Measurements from ENCODE around the gene AARS2.
"Not testable (repeated sequence)": the region's sequence is repeated elsewhere in the genome, so short reads cannot be mapped to it uniquely, and the experiment has no call there.

The AARS2 gene

DNA sequence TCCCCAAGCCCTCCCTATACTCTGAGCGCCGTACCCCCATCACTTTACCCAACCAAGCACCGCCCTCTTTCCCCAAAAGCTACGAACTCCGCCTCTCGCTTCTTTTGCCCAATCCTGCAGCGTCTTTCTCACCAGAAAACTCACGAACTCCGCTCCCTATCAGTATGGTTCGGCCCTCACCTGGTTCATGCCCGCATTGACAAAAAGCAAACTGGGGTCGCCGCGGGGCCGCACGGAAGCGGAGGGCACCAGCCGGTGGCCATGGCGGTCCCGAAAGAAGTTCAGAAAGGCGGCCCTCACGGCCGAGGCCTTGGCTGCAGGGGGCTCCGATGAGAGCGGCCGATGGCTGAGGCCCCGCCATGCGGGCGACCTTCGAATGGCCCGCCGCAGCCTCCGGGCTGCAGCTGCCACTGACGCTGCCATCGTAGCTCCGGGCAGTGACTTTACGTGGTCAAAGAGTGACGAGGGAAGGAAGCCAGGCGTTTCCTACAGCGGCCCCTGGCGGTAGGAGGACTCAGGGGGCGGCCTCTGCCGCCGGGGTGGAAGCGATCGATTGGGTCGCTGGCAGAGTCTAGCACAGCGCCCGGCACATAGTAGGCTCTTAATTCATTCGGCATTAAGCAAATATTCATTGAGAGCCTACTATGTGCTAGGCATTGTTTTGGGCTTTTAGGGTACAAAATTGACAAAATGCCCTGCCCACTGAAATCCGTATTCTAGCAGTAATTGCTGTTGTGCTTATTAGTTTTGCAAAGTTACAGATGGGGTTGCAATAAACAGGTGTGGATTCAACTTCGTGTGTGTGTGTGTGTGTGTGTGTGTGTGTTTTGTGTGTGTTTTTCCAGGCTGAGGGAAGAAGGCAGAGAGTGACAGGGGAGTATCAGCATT, at the start of gene AARS2:
AARS2 (minus strand) TSS at position 447 of the 888 bp plus-strand sequence; CDS start at position 423, 24 bp downstream.
- TF ChIP-seq, protein P1, sequence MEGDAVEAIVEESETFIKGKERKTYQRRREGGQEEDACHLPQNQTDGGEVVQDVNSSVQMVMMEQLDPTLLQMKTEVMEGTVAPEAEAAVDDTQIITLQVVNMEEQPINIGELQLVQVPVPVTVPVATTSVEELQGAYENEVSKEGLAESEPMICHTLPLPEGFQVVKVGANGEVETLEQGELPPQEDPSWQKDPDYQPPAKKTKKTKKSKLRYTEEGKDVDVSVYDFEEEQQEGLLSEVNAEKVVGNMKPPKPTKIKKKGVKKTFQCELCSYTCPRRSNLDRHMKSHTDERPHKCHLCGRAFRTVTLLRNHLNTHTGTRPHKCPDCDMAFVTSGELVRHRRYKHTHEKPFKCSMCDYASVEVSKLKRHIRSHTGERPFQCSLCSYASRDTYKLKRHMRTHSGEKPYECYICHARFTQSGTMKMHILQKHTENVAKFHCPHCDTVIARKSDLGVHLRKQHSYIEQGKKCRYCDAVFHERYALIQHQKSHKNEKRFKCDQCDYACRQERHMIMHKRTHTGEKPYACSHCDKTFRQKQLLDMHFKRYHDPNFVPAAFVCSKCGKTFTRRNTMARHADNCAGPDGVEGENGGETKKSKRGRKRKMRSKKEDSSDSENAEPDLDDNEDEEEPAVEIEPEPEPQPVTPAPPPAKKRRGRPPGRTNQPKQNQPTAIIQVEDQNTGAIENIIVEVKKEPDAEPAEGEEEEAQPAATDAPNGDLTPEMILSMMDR (conservative IDR thresholded peaks at IDR 0.05; ENCODE audit: low read depth, low read length) = peak; percentile 98
- peak; percentile 86 for DNase-seq (ENCODE audit: low read depth)
- H3K4me3 ChIP-seq (ENCODE audit: low read depth, low read length) = peak within 1 kb of the TSS; percentile 79

DNA sequence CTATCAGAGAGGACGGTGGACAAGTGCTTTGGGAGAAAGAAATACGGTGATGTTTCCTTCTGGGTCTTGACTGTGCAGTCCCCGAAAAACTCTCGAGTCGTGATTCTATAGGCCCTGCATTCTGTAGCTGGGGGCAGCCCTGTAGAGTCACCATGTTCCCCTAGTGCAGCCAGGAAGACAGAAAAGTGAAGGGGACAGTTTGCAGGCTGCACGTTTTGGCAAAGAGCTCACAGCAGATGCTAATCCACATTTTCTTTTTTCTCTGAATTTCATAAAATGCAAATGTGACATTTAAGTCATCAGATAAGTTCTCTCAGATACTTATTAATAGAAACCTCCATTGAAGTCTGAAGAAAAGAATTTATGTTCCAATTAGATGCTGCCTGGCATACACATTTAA, 48.8 kb upstream of the AARS2 start:
- TF ChIP-seq, protein P1 (conservative IDR thresholded peaks at IDR 0.05; ENCODE audit: low read depth, low read length) = no peak

DNA sequence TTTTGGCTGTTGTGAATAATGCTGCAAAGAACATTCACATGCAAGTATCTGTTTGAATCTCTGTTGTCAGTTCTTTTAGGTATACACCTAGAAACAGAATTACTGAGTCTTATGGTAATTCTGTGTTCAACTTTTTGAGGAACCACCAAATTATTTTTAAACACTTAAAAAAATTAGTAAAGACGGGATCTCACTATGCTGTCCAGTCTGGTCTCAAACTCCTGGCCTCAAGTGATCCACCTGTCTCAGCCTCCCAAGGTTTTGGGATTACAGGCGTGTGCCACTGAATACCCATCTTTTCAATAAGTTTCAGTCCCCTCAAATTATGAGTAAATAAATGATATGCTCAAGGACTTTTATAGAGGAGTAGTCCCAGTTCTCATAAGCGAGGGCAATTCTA, 46.8 kb upstream of the AARS2 start:
- no peak for DNase-seq (ENCODE audit: low read depth)
- no peak overlapping the region for H3K4me3 ChIP-seq (ENCODE audit: low read depth, low read length)
- TF ChIP-seq, protein P1 (conservative IDR thresholded peaks at IDR 0.05; ENCODE audit: low read depth, low read length) = no peak

More for the DNA sequence above, 48.8 kb upstream of the AARS2 start:
- no peak for DNase-seq (ENCODE audit: low read depth)
- no peak overlapping the region for H3K4me3 ChIP-seq (ENCODE audit: low read depth, low read length)

DNA sequence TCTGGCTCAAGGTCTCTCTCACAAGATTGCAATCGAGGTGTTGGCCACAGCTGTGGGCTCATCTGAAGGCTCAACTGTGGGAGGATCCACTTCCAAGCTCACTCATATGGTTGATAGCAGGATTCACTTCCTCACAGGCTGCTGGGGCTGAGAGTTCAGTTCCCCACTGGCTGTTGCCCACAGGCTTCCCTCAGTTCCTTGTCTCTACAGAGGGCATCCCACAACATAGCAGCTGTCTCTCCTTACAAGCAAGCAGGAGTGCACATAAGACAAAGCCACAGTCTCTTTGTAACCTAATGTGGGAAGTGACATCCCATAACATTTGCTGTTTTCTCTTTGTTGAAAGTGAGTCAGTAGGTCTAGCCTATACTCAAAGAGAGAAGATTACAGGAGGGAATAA, 43.3 kb upstream of the AARS2 start:
- no peak overlapping the region for H3K4me3 ChIP-seq (ENCODE audit: low read depth, low read length)
- TF ChIP-seq, protein P1 (conservative IDR thresholded peaks at IDR 0.05; ENCODE audit: low read depth, low read length) = no peak
- no peak for DNase-seq (ENCODE audit: low read depth)

DNA sequence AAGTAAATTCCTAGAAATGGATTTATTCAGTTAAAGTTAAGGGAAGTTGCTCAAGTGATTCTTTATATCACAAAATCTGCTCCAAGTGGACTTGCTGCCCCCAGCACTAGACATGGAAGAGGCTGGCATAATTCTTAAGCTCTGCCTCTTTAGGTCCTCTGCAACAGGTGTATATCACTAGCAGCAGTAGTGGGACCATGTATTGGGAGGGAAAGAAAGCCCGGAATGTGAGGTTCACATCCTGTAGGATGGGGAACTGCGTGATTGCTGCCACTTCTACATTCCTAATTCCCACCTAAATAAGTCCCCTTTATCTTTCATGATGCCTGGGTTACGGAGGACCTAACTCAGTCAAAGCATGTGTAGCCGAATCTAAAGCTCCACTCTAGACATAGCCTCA, 42.5 kb upstream of the AARS2 start:
- no peak overlapping the region for H3K4me3 ChIP-seq (ENCODE audit: low read depth, low read length)
- no peak for DNase-seq (ENCODE audit: low read depth)
- TF ChIP-seq, protein P1 (conservative IDR thresholded peaks at IDR 0.05; ENCODE audit: low read depth, low read length) = no peak

DNA sequence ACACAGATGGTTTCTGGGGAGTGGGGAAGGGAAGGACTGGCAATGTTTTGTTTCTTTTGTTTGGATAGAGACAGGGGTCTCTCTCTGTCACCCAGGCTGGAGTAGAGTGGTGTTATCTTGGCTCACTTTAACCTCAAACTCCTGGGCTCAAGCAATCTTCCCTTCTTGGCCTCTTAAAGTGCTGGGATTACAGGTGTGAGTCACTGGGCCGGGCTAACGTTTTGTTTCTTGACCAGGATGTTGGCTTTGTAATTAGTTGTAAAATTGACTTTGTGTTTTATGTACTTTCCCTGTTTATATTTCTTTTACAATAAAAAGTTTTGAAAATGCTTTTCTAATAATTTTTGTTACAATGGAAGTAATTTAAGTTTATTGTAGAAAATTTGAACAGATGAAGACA, 40.2 kb upstream of the AARS2 start:
- TF ChIP-seq, protein P1 (conservative IDR thresholded peaks at IDR 0.05; ENCODE audit: low read depth, low read length) = no peak
- DNase-seq (ENCODE audit: low read depth) = no peak
- H3K4me3 ChIP-seq (ENCODE audit: low read depth, low read length) = no peak overlapping the region

DNA sequence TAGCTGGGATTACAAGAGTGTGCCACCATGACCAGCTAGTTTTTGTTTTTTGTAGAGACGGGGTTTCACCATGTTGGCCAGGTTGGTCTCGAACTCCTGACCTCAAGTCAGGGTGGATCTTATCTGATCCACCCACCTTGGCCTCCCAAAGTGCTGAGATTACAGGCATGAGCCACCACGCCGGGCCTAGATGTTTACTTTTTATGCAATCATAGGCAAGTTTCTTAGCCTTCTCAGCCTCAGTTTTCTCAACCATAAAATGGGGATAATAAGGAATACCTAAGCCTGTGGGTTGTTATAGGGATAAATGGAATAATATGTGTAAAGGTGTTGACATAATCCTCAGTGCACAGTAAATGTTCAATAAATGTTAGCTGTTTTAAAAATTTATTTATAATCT, 39.1 kb upstream of the AARS2 start:
- TF ChIP-seq, protein P1 (conservative IDR thresholded peaks at IDR 0.05; ENCODE audit: low read depth, low read length) = no peak
- DNase-seq (ENCODE audit: low read depth) = no peak
- H3K4me3 ChIP-seq (ENCODE audit: low read depth, low read length) = no peak overlapping the region

DNA sequence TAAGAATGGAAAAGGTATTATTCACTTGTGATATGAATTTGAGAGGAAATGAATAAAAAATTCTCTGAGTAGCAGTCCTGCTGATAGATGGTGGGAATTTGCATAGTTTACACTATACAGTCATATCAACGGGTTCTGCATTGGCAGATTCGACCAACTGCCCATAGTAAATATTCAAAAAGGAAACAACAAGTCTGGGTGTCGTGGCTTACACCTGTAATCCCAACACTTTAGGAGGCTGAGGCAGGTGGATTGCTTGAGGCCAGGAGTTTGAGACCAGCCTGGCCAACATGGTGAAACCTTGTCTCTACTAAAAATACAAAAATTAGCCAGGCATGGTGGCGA, 37.5 kb upstream of the AARS2 start:
- DNase-seq (ENCODE audit: low read depth); H3K4me3 ChIP-seq (ENCODE audit: low read depth, low read length): not testable (repeated sequence)

All from choroid plexus epithelial cell (primary cell).